Skeletal muscle cell (primary cell): ENCODE data around the gene ADAMTSL5.

ENCODE experiments used
- DNase-seq: peaks from one replicate; pipeline ENCODE4 v3.0.0-alpha.2; 2010; ENCODE audit warnings: low read depth
- H3K4me3 ChIP-seq: 2 replicates; pipeline ENCODE4 v1.5.1; 2011; ENCODE audit warnings: low read depth, mild to moderate bottlenecking, control low read depth, low read length, moderate library complexity

The ADAMTSL5 gene

DNA sequence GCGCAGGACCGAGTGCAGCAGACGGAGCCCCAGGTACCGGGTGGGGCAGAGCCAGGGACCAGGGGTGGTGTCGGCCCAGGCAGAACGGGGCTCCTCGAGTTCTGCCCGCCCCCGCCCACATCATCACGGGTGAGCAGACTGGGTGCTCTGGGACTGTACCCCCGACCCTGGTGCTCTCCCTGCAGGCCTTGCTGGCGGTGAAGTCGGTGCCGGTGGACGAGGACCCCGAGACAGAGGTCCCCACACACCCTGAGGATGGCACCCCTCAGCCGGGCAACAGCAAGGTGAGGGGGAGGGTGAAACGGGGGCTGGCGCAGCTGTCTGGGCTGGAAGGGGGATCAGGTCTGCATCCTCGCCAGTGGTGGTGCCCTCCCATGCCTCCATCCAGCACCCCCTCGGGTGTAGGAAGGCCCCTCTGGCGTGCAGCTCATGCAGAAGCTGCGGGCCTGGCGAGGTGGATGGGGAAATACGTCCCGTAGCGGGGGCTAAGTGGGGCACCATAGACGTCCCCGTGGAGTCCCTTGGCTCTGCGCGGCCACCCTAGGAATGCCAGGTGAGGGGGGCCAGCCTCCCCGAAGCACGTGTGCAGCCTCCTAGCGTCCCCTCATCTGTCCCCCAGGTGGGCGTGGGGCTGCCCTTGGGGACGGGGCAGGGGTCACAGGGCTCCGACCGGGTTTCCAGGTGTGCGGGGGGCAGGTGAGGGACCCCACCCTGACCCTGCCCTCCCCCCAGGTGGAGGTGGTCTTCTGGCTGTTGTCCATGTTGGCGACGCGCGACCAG lies 56.5 kb downstream of the ADAMTSL5 start:
- H3K4me3 ChIP-seq = no peak overlapping the region
- DNase-seq = no peak

DNA sequence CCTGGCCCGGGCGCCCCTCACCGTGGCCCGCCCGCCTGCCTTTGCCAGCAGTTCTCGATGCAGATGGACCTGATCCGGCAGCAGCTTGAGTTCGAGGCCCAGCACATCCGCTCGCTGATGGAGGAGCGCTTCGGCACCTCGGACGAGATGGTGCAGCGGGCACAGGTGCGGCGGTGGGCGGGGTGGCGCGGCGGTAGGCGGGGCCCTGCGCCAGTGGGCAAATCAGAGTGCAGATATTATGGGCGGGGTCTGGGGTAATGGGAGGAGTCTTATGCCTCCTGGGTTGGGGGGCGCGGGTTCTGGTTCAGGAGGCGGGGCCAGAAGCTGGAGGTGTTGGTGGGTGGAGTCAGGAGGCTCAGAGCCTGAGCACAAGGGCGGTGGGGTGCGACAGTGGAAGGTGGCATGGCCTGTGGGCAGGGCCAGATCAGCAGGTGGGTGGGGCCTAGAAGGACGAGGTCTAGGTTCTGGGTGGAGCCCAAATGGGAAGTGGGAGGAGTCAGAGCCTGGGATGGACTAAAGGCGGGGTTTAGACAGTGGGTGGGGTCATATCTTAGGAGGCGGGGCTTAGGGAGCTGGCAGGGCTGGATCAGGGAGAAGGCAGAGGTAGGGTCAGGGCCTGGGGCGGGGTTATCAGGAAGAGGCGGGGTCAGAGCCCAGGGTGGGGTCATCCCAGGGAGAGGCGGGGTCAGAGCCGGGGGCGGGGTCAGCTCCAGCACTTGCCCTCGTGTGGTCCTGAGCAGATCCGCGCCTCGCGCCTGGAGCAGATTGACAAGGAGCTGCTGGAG lies 57.3 kb downstream of the ADAMTSL5 start:
- no peak overlapping the region for H3K4me3 ChIP-seq

More for the DNA sequence above, 57.3 kb downstream of the ADAMTSL5 start:
- no peak for DNase-seq
